Stimulated activated CD4-positive, alpha-beta T cell treated with anti-CD3 and anti-CD28 coated beads, Interleukin-12 subunit alpha, Interleukin-12 subunit beta, amount 100 ng/mL, for 48 hours (primary cell): ENCODE results near the gene SNU13.
"Not testable (repeated sequence)": the region's sequence is repeated elsewhere in the genome, so short reads cannot be mapped to it uniquely, and the experiment has no call there.

ENCODE experiments used
- DNase-seq, 3 donors: peaks; one replicate each; pipeline ENCODE4 v3.0.0-alpha.2; 2020; ENCODE audit warnings: low read depth in 2 of 3, low spot score in 1 of 3

The SNU13 gene

GRCh38 chr22:41688365-41689211 lies at the start of gene SNU13:
Gene SNU13, minus strand, starts transcription at chr22:41688867. Its CDS starts 71 bp downstream, at chr22:41688796.
- DNase-seq, result peak; percentile 86 to 89 (median 86)

DNA sequence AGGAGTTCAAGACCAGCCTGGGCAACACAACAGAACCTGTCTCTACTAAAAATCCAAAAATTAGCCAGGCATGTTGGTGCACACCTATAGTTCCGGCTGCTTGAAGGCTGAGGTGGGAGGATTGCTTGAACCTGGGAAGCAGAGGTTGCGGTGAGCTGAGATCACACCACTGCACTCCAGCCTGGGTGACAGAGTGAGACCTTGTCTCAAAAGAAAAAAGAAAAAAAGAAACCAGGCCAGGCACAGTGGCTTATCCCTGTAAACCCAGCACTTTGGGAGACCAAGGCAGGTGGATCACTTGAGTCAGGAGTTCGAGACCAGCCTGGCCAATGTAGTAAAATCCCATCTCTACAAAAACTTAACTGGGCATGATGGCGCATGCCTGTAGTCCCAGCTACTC lies 44.6 kb upstream of the SNU13 start:
- DNase-seq, result not testable (repeated sequence)

GRCh38 chr22:41732096-41732772 lies 43.6 kb upstream of the SNU13 start:
- DNase-seq, result no peak

DNA sequence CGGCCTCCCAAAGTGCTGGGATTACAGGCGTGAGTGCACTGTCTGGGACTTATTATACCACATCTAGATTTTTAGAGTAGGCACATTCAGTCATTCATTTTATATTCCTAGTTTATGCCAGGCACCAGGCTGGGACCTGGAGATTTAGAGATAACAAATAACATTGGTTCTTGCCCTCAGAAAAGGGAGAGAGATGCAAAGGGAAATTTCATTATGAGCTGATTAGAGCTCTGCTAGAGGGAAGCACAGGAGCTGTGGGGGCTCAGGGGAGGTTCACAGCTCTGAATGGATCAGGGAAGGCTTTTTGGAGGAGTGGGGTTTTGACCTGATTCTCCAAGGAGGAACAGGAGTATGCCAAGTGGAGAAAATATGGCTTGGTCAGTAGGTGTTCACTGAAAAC lies 42.9 kb upstream of the SNU13 start:
- no peak for DNase-seq

DNA sequence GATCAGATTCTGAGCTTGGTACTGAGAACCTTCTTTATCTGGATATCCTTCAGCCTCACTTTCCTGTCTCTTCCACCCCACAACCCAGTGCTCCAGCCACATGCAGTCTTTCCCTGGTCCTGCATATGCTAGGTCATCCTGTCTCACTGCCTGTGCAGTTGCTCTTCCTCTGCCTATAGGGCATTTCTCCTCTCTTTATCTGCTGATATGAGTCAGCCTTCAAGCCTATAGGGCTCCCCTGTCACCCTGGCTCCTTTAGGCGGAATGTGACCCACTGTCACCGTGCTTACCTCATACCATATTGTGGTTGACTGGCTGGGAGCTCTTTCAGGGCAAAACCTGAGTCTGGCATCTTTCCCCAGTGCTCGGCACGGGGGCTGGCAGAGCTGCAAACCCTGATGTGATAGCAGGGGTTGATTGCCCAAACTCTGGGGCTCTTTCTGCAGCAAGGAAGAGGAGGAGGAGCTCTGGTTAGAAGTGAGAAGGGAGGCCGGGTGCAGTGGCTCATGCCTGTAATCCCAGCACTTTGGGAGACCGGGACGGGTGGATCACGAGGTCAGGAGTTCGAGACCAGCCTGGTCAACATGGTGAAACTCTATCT lies 36.9 kb upstream of the SNU13 start:
- no peak for DNase-seq

DNA sequence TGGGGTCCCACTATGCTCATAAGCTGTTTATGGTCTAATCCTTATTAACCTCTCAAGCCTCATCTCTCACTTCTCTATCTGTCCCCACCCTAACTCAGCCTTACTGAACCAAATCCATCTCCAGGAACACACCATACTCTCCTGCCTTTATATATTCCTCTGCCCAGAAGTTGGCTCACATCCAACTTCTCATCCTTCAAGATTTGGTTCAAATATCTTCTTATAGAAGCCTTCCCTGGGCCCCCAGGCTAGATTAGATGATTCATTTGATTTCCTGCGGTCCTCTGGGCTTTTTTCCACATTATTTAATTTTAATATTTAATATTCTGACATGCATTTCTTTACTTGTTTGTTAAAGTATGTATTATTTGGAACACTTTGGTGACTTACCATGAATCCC lies 33.8 kb upstream of the SNU13 start:
- DNase-seq, result no peak

DNA sequence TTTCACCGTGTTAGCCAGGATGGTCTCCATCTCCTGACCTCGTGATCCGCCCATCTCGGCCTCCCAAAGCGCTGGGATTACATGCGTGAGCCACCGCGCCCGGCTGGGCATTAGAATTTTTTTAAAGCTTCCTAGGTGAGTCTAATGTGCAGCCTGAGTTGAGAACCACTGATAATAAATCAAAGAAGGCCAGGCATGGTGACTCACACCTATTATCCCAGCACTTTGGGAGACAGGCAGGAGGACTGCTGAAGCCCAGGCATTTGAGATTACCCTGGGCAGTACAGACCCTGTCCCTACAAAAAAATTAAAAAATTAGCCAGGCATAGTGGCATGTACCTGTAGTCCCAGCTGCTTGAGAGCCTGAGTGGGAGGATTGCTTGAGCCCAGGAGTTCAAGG lies 24.3 kb upstream of the SNU13 start:
- no peak for DNase-seq

DNA sequence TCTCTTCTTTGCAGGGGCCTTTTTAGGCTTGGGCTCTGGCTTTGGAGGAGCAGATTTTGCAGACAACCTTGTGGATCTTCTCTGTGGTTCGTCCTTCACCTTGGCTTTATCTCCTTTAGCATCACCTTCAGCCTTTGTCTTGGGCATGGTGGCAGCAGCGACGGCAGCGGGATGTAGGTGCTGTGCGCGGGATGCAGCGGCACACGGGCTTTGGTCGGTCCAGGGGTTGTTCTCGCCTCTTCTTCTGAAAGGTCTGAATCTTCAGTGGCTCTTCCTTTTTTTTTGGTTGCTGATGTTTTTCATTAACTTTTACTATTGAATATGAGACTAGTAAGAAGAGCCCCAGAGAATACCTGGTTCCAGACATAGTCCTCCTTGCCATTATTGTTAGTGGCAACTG lies 20.7 kb upstream of the SNU13 start:
- DNase-seq, result no peak

DNA sequence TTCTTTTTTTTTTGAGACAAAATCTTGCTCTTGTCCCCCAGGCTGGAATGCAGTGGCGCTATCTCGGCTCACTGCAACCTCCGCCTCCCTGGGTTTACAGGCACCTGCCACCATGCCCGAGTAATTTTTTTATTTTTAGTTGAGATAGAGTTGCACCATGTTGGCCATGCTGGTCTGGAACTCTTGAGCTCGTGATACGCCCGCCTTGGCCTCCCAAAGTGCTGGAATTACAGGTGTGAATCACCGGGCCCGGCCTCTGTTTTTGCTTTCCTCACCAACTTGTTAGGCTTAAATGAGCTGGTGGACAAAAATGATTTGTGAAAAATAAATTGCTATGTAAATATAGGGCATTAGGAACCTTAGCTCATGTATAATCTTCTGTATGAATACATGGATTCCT lies 14.1 kb upstream of the SNU13 start:
- no peak for DNase-seq

DNA sequence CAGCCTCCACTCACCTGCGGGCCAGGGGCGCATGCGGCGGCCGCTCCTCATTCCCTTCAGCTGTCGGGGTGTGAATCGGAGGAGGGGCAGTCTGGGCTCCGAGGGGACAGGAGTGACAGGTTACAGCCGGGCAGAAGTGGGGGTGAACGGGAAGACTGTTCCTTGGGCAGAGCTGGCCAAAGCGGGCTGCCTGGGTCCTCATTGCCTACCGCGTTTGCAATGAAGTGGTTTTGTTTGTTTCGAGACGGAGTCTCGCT lies 11.4 kb upstream of the SNU13 start:
- DNase-seq, result no peak

DNA sequence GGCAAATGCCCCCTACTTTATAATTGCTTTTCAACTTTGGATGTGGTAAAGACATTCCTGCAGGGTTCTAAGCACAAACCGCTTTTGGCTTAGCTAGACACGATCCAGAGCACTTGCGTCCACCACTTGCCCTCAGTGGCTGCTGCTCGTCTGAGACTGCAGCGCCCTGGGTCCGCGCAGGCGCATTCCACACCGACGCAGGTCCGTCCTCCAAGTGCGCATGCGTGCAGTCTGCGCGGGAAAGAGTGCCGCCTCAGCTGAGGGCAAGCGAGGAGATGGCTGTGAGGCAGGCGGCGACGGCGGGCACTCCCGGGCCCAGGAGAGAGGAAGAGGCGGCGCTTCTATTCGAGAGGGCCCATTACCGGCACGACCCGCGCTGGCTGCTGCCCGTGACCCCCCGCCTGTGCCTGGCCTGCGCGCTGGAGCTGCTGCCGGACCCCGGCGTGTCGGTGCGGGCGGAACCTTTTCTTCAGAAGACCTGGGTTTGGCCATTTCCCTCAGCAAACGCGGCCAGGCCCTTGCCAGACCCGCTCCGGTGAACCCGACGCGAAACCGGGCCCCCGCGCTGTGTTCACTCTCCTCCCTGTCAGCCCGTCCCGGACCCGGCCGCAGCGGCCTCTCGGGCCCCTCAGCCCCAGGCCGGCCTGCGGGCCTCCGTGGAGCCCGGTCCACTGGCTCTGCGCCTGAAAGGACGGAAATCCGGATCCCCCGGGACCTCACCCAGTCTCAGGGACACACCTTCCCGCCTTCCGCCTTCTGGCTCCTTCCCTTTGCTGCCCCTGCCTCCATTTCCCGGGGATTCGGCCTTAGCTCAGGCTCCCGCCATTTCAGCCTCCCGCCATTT lies 10.8 kb upstream of the SNU13 start, which contains the start of gene MEI1:
TSS of gene MEI1 (plus strand) at position 240 of the 844 bp plus-strand sequence. CDS start at position 276, 36 bp downstream.
- peak; percentile 87 to 94 (median 90) for DNase-seq

- peak; percentile 82 to 96 (median 92) for DNase-seq
Measured at GRCh38 chr22:41697126-41697775, 8.6 kb upstream of the SNU13 start.

GRCh38 chr22:41696703-41697102 lies 8.0 kb upstream of the SNU13 start:
- DNase-seq, result no peak

DNA sequence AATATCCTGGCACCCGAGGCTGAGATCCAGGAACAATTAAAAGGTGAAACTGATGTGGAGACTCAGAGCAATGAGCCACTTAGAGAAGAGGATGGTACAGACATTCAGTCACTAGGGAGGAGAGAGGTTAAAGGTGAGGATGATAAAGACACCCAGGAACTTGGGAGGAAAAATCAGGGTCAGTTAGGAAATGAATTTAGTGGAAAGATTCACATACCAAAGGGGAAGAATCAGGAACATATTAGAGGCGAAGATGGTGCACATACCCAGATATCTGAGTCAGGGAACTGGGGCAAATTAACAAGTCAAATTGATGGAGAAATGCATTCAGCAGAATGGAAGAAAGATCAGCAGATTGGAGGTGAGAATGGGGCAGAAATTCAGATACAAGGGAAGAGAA lies 6.5 kb upstream of the SNU13 start:
- no peak for DNase-seq

DNA sequence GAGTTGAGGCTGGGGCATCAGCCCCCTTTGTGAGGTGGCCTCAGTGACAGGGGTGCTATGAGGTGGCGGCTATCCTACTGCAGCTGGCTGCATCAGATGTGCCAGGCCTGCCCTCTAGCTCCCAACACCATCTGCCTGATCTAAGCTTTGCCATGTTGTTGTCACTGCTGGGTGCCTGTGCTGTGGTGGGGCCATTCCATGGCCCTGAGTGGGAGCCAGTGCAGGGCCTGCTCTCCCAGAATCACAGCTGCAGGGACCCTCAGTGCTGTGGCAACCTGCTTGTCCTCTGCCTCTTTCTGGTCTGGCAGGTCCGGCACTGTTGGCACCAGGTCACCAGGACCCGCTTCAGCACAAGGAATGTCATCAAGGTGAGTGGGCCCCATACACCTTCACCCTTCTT lies 1.8 kb upstream of the SNU13 start:
- DNase-seq, result no peak

DNA sequence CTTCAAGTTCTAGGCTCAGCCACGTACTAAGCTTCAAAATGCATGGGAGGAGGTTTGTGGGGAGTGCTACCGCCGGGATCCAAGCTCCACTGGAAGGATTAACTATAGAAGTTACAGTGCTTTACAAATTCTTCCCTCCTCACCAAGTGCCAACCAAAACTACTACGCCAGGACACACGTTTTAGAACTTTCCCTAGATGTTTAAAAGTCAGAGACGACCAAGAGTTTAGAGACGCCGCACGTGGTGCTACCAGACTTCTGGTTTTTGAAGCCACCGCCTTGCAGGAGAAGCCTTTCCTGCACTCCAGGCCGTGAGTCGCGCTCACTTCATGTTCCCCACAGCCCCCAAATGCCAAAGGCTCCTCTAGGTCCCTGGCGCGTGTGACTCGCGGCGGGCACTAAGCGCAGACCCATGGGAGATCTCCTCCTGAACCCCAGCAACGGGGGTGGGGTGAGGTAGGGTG lies 734 bp downstream of the SNU13 start:
- no peak for DNase-seq

GRCh38 chr22:41686890-41687289 lies 1.8 kb downstream of the SNU13 start:
- not testable (repeated sequence) for DNase-seq

DNA sequence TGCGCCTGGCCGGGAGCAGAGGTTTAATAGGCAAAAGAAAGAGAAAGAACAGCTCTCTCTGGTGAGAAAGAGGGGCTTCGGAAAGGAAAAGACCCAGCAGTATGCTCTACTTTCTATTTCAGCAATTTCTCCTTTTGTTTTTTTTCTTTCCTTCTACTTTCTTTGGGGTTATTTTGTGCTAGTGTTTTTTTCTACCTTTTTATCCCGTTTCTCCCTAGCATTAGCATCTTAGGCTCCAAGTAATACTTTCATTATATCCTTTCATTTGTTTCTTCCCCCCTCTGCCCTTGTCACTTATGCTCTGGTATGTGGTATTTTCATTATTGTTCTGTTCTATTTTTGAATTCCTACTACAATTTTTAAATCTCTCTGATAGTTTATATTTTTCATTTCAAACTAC lies 4.5 kb downstream of the SNU13 start:
- DNase-seq, result no peak

DNA sequence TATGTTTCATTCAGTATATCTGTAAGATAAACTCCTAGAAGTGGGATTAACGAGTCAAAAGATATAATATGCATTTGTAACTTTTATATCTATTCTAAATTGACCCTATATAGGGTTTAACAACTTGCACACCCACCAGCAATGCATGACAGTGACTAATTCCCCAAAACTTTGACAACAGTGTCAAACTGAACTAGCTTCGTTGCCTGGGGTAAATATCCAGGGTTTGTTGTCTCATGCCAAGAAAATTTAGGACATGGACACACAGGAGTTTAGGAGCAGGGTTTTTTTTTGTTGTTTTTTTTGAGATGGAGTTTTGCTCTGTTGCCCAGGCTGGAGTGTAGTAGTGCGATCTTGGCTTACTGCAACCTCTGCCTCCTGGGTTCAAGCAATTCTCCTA lies 5.1 kb downstream of the SNU13 start:
- no peak for DNase-seq

GRCh38 chr22:41683052-41683451 lies 5.6 kb downstream of the SNU13 start:
- DNase-seq, result no peak
